HepG2 (cell line): ENCODE data around the gene TLN1. TPM values are rescaled to one million over a fixed set of nuclear protein-coding genes. Genes with fewer than 3 reads are reported as not detected.
A peak's percentile ranks its signal among the peaks of the same experiment; 100 is the strongest.

Experiments
- CHCHD3 ChIP-seq: sonication (generic); formaldehyde crosslinking; IDR thresholded peaks from 2 replicates; pipeline ENCODE4 v1.8.0; 2022; ENCODE audit warnings: mild to moderate bottlenecking, missing genetic modification reagents, moderate library complexity
- EZH2 ChIP-seq: conservative IDR thresholded peaks from 2 replicates; pipeline ENCODE4 v1.6.1; 2012; ENCODE audit warnings: mild to moderate bottlenecking, low read depth, low read length, moderate library complexity
- NCOA5 ChIP-seq: sonication (generic); formaldehyde crosslinking; IDR thresholded peaks from 2 replicates; pipeline ENCODE4 v1.4.0; 2020; ENCODE audit warnings: missing genetic modification reagents
- NR2F6 ChIP-seq, 2 experiments: IDR thresholded peaks; 2 replicates each; pipeline ENCODE4 v1.6.1; 2016; ENCODE audit warnings: antibody characterized with exemption in 1 of 2, mild to moderate bottlenecking in 1 of 2
- RBM22 ChIP-seq: fragments of 200-400 bp; formaldehyde crosslinking; optimal IDR thresholded peaks from 2 replicates; pipeline ENCODE3; 2017; ENCODE audit warnings: mild to moderate bottlenecking, low read length, moderate library complexity
- TBL1XR1 ChIP-seq: fragments of 150-350 bp; IDR thresholded peaks from 2 replicates; pipeline ENCODE4 v1.6.1; 2014; ENCODE audit warnings: borderline replicate concordance, low read length; ENCODE audit not compliant: partially characterized antibody
- ZNF234 ChIP-seq: sonication (generic); formaldehyde crosslinking; conservative IDR thresholded peaks from 2 replicates; pipeline ENCODE4 v1.5.1; 2020; ENCODE audit warnings: mild to moderate bottlenecking, missing genetic modification reagents
- ZNF687 ChIP-seq: sonication (generic); formaldehyde crosslinking; IDR thresholded peaks from 2 replicates; pipeline ENCODE4 v1.5.1; 2020; ENCODE audit warnings: mild to moderate bottlenecking, missing genetic modification reagents, moderate library complexity
- ZNF713 ChIP-seq: sonication (generic); formaldehyde crosslinking; IDR thresholded peaks from 2 replicates; pipeline ENCODE4 v1.4.0; 2020; ENCODE audit warnings: mild to moderate bottlenecking, missing genetic modification reagents
- polyA plus RNA-seq, 8 experiments: library from polyadenylated mRNA; depleted of rRNA in 3 of 8; stranded (reverse) in 7 of 8; unstranded in 1 of 8; fragments of >200 nt; fragmentation: Illumina TruSeq in 4 of 8; extraction: Trizol in 4 of 8; gene quantifications; 2 replicates each; pipeline versions ENCODE4 v1.2.1 to v1.2.3, GENCODE V29; 2011 to 2016; ENCODE audit warnings: low read depth in 4 of 8, missing spikeins in 1 of 8, mixed read lengths in 1 of 8; ENCODE audit not compliant: insufficient read depth in 1 of 8
- total RNA-seq, 5 experiments: library from RNA; depleted of rRNA; stranded (reverse); fragments of >200 nt; fragmentation: Illumina TruSeq; extraction: Trizol; gene quantifications; 2 replicates each; pipeline ENCODE4 v1.2.3, GENCODE V29; 2016; ENCODE audit warnings: low read depth in 1 of 5
- TF ChIP-seq, protein P1 (sequence below): sonication (generic); formaldehyde crosslinking; IDR thresholded peaks from 2 replicates; pipeline ENCODE4 v1.4.0; 2020; ENCODE audit warnings: missing genetic modification reagents, borderline replicate concordance
- TF ChIP-seq, protein P2 (sequence below): sonication (generic); formaldehyde crosslinking; IDR thresholded peaks from 2 replicates; pipeline ENCODE4 v1.5.0; 2020; ENCODE audit warnings: missing genetic modification reagents
- TF ChIP-seq, protein P3 (sequence below): IDR thresholded peaks from 2 replicates; pipeline ENCODE4 v1.6.1; 2016; ENCODE audit warnings: missing genetic modification reagents, missing compliant biosample characterization
- TF ChIP-seq, protein P4 (sequence below): sonication (generic); formaldehyde crosslinking; IDR thresholded peaks from 2 replicates; pipeline ENCODE4 v1.4.0; 2020; ENCODE audit warnings: missing genetic modification reagents, borderline replicate concordance

The TLN1 gene
- total and polyA plus RNA-seq, 2 of the 13 experiments (the other 11 are each of a cell fraction or from before 2014, with no cell fraction given) = 35.2 to 51.8 TPM

DNA sequence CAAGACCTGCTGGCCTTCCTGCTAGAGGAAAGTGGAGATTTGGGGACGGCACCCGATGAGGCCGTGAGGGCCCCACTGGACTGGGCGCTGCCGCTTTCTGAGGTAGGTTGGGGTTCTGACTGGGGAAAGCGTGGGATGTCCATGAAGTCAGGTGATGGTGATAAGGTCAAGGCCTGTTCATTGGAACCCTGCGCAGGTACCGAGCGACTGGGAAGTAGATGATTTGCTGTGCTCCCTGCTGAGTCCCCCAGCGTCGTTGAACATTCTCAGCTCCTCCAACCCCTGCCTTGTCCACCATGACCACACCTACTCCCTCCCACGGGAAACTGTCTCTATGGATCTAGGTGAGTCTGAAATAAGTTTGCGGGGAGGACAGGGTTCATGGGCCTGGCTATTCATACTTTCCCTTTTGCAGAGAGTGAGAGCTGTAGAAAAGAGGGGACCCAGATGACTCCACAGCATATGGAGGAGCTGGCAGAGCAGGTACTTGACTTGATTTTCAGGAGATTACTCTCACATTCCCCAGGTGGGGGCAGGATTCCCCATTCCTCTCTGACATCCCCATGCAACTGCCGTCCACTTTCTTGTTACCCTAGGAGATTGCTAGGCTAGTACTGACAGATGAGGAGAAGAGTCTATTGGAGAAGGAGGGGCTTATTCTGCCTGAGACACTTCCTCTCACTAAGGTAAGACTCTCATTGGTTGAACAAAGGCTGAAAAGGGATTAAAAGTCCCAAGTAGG lies 976 bp upstream of the TLN1 start (continued):
- TF ChIP-seq, protein P1, sequence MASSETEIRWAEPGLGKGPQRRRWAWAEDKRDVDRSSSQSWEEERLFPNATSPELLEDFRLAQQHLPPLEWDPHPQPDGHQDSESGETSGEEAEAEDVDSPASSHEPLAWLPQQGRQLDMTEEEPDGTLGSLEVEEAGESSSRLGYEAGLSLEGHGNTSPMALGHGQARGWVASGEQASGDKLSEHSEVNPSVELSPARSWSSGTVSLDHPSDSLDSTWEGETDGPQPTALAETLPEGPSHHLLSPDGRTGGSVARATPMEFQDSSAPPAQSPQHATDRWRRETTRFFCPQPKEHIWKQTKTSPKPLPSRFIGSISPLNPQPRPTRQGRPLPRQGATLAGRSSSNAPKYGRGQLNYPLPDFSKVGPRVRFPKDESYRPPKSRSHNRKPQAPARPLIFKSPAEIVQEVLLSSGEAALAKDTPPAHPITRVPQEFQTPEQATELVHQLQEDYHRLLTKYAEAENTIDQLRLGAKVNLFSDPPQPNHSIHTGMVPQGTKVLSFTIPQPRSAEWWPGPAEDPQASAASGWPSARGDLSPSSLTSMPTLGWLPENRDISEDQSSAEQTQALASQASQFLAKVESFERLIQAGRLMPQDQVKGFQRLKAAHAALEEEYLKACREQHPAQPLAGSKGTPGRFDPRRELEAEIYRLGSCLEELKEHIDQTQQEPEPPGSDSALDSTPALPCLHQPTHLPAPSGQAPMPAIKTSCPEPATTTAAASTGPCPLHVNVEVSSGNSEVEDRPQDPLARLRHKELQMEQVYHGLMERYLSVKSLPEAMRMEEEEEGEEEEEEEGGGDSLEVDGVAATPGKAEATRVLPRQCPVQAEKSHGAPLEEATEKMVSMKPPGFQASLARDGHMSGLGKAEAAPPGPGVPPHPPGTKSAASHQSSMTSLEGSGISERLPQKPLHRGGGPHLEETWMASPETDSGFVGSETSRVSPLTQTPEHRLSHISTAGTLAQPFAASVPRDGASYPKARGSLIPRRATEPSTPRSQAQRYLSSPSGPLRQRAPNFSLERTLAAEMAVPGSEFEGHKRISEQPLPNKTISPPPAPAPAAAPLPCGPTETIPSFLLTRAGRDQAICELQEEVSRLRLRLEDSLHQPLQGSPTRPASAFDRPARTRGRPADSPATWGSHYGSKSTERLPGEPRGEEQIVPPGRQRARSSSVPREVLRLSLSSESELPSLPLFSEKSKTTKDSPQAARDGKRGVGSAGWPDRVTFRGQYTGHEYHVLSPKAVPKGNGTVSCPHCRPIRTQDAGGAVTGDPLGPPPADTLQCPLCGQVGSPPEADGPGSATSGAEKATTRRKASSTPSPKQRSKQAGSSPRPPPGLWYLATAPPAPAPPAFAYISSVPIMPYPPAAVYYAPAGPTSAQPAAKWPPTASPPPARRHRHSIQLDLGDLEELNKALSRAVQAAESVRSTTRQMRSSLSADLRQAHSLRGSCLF (CRISPR knock-in tag) = no peak
- TF ChIP-seq ZNF234 (CRISPR knock-in tag) = no peak
- no peak for TF ChIP-seq CHCHD3
- TF ChIP-seq NR2F6 (IDR thresholded peaks at IDR 0.05) = no peak
- no peak for TF ChIP-seq NR2F6 (CRISPR knock-in tag; IDR thresholded peaks at IDR 0.05)
- TF ChIP-seq, protein P2, sequence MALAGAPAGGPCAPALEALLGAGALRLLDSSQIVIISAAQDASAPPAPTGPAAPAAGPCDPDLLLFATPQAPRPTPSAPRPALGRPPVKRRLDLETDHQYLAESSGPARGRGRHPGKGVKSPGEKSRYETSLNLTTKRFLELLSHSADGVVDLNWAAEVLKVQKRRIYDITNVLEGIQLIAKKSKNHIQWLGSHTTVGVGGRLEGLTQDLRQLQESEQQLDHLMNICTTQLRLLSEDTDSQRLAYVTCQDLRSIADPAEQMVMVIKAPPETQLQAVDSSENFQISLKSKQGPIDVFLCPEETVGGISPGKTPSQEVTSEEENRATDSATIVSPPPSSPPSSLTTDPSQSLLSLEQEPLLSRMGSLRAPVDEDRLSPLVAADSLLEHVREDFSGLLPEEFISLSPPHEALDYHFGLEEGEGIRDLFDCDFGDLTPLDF (CRISPR knock-in tag) = no peak
- peak; percentile 18 for TF ChIP-seq RBM22
- TF ChIP-seq, protein P3, sequence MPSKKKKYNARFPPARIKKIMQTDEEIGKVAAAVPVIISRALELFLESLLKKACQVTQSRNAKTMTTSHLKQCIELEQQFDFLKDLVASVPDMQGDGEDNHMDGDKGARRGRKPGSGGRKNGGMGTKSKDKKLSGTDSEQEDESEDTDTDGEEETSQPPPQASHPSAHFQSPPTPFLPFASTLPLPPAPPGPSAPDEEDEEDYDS (CRISPR knock-in tag) = no peak
- no peak for TF ChIP-seq TBL1XR1
- TF ChIP-seq NCOA5 (CRISPR knock-in tag) = no peak
- no peak for TF ChIP-seq ZNF687
- TF ChIP-seq EZH2 = no peak
- TF ChIP-seq ZNF713 (CRISPR knock-in tag) = no peak
- TF ChIP-seq, protein P4, sequence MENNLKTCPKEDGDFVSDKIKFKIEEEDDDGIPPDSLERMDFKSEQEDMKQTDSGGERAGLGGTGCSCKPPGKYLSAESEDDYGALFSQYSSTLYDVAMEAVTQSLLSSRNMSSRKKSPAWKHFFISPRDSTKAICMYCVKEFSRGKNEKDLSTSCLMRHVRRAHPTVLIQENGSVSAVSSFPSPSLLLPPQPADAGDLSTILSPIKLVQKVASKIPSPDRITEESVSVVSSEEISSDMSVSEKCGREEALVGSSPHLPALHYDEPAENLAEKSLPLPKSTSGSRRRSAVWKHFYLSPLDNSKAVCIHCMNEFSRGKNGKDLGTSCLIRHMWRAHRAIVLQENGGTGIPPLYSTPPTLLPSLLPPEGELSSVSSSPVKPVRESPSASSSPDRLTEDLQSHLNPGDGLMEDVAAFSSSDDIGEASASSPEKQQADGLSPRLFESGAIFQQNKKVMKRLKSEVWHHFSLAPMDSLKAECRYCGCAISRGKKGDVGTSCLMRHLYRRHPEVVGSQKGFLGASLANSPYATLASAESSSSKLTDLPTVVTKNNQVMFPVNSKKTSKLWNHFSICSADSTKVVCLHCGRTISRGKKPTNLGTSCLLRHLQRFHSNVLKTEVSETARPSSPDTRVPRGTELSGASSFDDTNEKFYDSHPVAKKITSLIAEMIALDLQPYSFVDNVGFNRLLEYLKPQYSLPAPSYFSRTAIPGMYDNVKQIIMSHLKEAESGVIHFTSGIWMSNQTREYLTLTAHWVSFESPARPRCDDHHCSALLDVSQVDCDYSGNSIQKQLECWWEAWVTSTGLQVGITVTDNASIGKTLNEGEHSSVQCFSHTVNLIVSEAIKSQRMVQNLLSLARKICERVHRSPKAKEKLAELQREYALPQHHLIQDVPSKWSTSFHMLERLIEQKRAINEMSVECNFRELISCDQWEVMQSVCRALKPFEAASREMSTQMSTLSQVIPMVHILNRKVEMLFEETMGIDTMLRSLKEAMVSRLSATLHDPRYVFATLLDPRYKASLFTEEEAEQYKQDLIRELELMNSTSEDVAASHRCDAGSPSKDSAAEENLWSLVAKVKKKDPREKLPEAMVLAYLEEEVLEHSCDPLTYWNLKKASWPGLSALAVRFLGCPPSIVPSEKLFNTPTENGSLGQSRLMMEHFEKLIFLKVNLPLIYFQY (CRISPR knock-in tag) = no peak
